BJ (cell line): ENCODE measurements around the gene PKN1. TPM values are rescaled to one million over a fixed set of nuclear protein-coding genes. Genes with fewer than 3 reads are reported as not detected.
"Not testable (repeated sequence)": the region's sequence is repeated elsewhere in the genome, so short reads cannot be mapped to it uniquely, and the experiment has no call there.

Experiments
- CTCF ChIA-PET: fragments of 350-600 bp; formaldehyde crosslinking; extraction: SDS; loops from one replicate; lab custom pipeline; 2021; ENCODE audit warnings: antibody characterized with exemption, inconsistent platforms; lab: Yijun Ruan, JAX
- POLR2A ChIA-PET: fragments of 300-600 bp; sonication (Branson Sonifier 250); formaldehyde crosslinking; extraction: SDS; loops from one replicate; lab custom pipeline; 2021; ENCODE audit warnings: antibody characterized with exemption; lab: Charles Lee
- DNase-seq: peaks from one replicate; pipeline ENCODE4 v3.0.0-alpha.2; 2011; ENCODE audit warnings: low read depth
- H3K27me3 ChIP-seq: 2 replicates; pipeline ENCODE4 v1.6.0; 2011; ENCODE audit warnings: low read length; ENCODE audit not compliant: control insufficient read depth, insufficient read depth
- H3K36me3 ChIP-seq: 2 replicates; pipeline ENCODE4 v1.5.1; 2011; ENCODE audit warnings: low read length; ENCODE audit not compliant: control insufficient read depth, insufficient read depth
- H3K4me3 ChIP-seq: 2 replicates; pipeline ENCODE4 v1.5.1; 2011; ENCODE audit warnings: low read depth, mild to moderate bottlenecking, control low read depth, low read length
- polyA plus RNA-seq: library from polyadenylated mRNA; depleted of rRNA; stranded (reverse); fragments of >200 nt; gene quantifications from 2 replicates; pipeline ENCODE4 v1.2.3, GENCODE V29; 2011
- TF ChIP-seq, protein P1 (sequence below): IDR thresholded peaks from 2 replicates; pipeline ENCODE4 v1.5.1; 2011; ENCODE audit warnings: low read depth, mild to moderate bottlenecking, control low read depth, inconsistent platforms, low read length, moderate library complexity; ENCODE audit not compliant: insufficient read depth

The PKN1 gene
- polyA plus RNA-seq, 1 experiment: 117 TPM

DNA sequence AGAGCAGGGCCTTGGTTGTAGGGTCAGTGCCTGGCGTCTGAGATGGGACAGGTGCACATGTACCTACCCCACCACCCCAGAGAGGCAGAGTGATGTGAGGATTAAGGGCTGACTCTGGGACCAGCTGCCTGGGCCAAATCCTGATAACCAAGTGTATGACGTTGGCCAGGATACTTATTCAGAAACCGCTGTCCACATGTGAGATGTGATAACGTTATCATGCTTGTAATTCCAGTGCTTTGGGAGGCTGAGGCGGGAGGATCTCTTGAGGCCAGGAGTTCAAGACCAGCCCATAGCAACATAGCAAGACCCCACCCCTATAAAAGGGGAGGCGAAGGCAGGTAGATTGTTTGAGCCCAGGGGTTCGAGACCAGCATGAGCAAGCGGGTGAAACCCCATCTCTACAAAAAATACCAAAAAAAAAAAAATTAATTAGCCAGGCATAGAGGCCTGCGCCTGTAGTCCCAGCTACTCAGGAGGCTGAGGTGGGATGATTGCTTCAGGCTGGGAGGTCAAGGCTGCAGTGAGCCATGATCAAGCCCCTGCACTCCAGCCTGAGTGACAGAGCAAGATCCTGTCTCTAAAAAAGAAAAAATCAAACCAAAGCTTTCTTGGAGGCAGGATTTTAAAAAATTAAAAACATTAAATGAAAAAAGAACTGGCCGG lies 41.8 kb upstream of the PKN1 start:
- DNase-seq: no peak
- peaks cover 24% of the 10 kb centered on the region for H3K36me3 ChIP-seq
- no peak overlapping the region for H3K4me3 ChIP-seq
- no peaks in the 10 kb centered on the region for H3K27me3 ChIP-seq
- ChIA-PET CTCF (no interaction called here), POLR2A (no interaction called here)
- TF ChIP-seq, protein P1, sequence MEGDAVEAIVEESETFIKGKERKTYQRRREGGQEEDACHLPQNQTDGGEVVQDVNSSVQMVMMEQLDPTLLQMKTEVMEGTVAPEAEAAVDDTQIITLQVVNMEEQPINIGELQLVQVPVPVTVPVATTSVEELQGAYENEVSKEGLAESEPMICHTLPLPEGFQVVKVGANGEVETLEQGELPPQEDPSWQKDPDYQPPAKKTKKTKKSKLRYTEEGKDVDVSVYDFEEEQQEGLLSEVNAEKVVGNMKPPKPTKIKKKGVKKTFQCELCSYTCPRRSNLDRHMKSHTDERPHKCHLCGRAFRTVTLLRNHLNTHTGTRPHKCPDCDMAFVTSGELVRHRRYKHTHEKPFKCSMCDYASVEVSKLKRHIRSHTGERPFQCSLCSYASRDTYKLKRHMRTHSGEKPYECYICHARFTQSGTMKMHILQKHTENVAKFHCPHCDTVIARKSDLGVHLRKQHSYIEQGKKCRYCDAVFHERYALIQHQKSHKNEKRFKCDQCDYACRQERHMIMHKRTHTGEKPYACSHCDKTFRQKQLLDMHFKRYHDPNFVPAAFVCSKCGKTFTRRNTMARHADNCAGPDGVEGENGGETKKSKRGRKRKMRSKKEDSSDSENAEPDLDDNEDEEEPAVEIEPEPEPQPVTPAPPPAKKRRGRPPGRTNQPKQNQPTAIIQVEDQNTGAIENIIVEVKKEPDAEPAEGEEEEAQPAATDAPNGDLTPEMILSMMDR: no peak

DNA sequence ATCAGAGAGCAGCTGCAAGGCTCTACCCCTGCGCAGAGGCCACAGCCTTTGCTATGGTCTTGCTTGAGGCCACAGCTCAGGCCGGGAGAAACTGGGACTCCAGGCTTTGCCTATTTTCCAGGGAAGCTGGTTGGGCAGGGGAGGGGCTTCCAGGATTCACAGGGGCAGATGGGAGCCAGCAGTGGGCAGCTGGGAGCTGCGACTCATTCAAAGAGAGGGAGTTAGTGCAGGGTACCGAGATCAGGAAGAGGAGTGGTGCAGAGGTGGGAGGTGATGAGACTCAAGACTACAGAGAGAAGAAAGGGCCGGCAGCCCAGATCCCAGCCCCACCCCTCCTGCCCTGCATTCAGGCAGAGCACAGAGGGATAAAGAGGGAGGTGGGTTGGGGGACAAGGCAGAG lies 39.8 kb upstream of the PKN1 start:
- Histone ChIP-seq H3K4me3 (no peak overlapping the region), H3K27me3 (no peaks in the 10 kb centered on the region), H3K36me3 (peaks cover 24% of the 10 kb centered on the region)
- CTCF ChIA-PET: interaction anchor here (1.1 to 1.2 kb wide), 2 partner anchors 12 to 30 kb away, joined by 4 to 6 read pairs; partner anchors contain the start of gene ADGRE5
- POLR2A ChIA-PET: no interaction called here
- DNase-seq: no peak
- TF ChIP-seq, protein P1: no peak

GRCh38 chr19:14394167-14394566 lies 38.9 kb upstream of the PKN1 start:
- no peak for DNase-seq
- Histone ChIP-seq H3K4me3 (no peak overlapping the region), H3K36me3 (peaks cover 24% of the 10 kb centered on the region), H3K27me3 (no peaks in the 10 kb centered on the region)
- TF ChIP-seq, protein P1: no peak
- ChIA-PET POLR2A (no interaction called here), CTCF (no interaction called here)

- H3K27me3 ChIP-seq: no peaks in the 10 kb centered on the region
- peaks cover 24% of the 10 kb centered on the region for H3K36me3 ChIP-seq
- POLR2A ChIA-PET: no interaction called here
- no peak overlapping the region for H3K4me3 ChIP-seq
- DNase-seq: no peak
- CTCF ChIA-PET: interaction anchor here (0.6 to 1.6 kb wide), 2 partner anchors 10 to 28 kb away, joined by 3 to 8 read pairs; no protein-coding TSS in a partner anchor
- TF ChIP-seq, protein P1: no peak
These were observed 37.8 kb upstream of the PKN1 start for GRCh38 chr19:14395262-14395661.

GRCh38 chr19:14395710-14396336 lies 37.3 kb upstream of the PKN1 start:
- Histone ChIP-seq H3K4me3 (no peak overlapping the region), H3K27me3 (no peaks in the 10 kb centered on the region), H3K36me3 (peaks cover 22% of the 10 kb centered on the region)
- no peak for DNase-seq
- ChIA-PET CTCF (interaction anchor here (0.6 to 1.6 kb wide), 2 partner anchors 10 to 29 kb away, joined by 3 to 8 read pairs; no protein-coding TSS in a partner anchor), POLR2A (no interaction called here)
- TF ChIP-seq, protein P1: no peak

DNA sequence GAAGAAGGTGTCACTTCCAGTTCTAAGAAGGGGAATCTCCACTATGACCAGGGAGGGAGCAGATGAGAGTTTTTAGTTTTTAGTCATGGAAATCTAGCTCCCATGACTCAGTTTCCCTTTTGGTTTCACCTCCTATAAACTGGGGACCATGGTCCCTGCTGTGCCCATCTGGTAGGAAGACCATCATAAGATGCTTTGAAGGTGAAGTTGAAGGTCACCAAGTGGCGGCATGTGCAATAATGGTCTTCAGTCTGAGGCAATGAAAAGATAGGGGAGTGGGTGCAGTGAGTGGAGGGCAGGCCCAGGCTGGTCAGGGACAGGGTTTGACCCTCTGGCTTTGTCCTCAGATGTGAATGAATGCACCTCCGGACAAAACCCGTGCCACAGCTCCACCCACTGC lies 36.4 kb upstream of the PKN1 start:
- CTCF ChIA-PET: interaction anchor here (1.6 kb wide), 1 partner anchor 9 kb away, joined by 8 read pairs; no protein-coding TSS in a partner anchor
- POLR2A ChIA-PET, DNase-seq, H3K4me3 ChIP-seq, H3K27me3 ChIP-seq: not testable (repeated sequence)
- H3K36me3 ChIP-seq: peaks cover 24% of the 10 kb centered on the region

- POLR2A ChIA-PET, H3K27me3 ChIP-seq, DNase-seq, CTCF ChIA-PET, H3K4me3 ChIP-seq: not testable (repeated sequence)
- peaks cover 24% of the 10 kb centered on the region for H3K36me3 ChIP-seq
These were observed 35.9 kb upstream of the PKN1 start for GRCh38 chr19:14397168-14397567.
